ENCODE measurements around the gene DDX19B. TPM values are rescaled to one million over a fixed set of nuclear protein-coding genes. Genes with fewer than 3 reads are reported as not detected.

The DDX19B gene
- total and polyA plus RNA-seq, 9 of the 15 experiments (the other 6 are each of a cell fraction or from before 2014, with no cell fraction given): 7.0 to 32.9 (median 19.3) TPM

DNA sequence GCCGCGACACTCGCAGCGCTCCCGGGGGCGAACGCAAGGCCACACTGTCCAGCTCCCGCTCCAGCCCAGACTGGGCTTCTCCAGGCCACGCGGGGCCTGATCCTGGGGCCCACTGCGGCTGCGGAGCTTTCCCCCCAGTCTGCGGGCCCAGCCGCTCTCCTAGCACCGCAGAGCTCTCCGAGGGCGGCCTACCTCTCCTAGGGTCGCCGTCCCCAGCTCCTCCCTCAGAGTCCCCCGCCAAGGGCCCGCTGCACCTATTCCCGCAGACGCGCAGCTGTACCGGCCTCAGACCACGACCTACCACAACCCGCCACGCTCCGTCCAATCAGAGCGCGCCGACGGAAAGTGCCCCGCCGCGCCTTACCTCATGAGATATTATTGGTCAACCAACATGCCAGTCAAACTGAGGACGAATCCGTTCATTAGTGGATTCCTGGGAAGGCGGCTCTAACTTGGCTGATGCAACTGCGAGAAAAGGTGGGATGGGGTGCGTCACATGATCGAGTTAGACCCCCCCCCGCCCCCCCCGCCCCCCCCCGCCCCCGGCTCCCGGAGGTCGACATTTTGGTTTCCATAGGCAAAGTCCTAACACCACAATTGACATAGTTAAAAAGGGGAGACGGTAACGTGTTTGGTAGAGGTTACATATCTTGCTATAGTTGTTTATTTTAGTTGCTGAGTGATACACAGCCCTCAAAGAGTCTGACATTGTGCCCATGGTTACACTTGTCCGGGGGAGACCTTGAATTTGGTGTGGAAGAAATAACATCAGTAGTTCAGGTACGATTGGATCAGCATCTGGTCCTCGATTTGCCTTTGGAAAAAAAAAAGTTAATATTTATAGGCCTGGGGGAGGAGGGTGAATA, 9.5 kb upstream of the DDX19B start, which contains the start of gene AARS1 (continued):
- TF ChIP-seq, protein P1, sequence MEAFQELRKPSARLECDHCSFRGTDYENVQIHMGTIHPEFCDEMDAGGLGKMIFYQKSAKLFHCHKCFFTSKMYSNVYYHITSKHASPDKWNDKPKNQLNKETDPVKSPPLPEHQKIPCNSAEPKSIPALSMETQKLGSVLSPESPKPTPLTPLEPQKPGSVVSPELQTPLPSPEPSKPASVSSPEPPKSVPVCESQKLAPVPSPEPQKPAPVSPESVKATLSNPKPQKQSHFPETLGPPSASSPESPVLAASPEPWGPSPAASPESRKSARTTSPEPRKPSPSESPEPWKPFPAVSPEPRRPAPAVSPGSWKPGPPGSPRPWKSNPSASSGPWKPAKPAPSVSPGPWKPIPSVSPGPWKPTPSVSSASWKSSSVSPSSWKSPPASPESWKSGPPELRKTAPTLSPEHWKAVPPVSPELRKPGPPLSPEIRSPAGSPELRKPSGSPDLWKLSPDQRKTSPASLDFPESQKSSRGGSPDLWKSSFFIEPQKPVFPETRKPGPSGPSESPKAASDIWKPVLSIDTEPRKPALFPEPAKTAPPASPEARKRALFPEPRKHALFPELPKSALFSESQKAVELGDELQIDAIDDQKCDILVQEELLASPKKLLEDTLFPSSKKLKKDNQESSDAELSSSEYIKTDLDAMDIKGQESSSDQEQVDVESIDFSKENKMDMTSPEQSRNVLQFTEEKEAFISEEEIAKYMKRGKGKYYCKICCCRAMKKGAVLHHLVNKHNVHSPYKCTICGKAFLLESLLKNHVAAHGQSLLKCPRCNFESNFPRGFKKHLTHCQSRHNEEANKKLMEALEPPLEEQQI (IDR thresholded peaks at IDR 0.05): no peak
- TF ChIP-seq EGR1 (conservative IDR thresholded peaks at IDR 0.05) (peak; percentile 34), TBP (optimal IDR thresholded peaks at IDR 0.05; ENCODE audit: low read depth, low read length) (peak; percentile 96), NCOA2 (IDR thresholded peaks at IDR 0.05; ENCODE audit: partially characterized antibody in 2 of 2) (no peak), MCM3 (IDR thresholded peaks at IDR 0.05) (no peak), CBFA2T2 (conservative IDR thresholded peaks at IDR 0.05) (no peak), ZNF24 (IDR thresholded peaks at IDR 0.05) (peak; percentile 63), DPF2 (IDR thresholded peaks at IDR 0.05) (peak; percentile 13; the same call in 1 of the 2 replicates), ZNF174 (CRISPR knock-in tag; IDR thresholded peaks at IDR 0.05) (no peak), ZEB2 (IDR thresholded peaks at IDR 0.05) (no peak), KAT7 (CRISPR knock-in tag; IDR thresholded peaks at IDR 0.05; ENCODE audit: borderline replicate concordance) (peak; percentile 77; the same call in 1 of the 2 replicates), ZFP30 (CRISPR knock-in tag; IDR thresholded peaks at IDR 0.05; ENCODE audit: borderline replicate concordance) (no peak), NBN (IDR thresholded peaks at IDR 0.05; ENCODE audit: low read depth) (no peak), EHMT2 (IDR thresholded peaks at IDR 0.05) (no peak)
- TF ChIP-seq, protein P2, sequence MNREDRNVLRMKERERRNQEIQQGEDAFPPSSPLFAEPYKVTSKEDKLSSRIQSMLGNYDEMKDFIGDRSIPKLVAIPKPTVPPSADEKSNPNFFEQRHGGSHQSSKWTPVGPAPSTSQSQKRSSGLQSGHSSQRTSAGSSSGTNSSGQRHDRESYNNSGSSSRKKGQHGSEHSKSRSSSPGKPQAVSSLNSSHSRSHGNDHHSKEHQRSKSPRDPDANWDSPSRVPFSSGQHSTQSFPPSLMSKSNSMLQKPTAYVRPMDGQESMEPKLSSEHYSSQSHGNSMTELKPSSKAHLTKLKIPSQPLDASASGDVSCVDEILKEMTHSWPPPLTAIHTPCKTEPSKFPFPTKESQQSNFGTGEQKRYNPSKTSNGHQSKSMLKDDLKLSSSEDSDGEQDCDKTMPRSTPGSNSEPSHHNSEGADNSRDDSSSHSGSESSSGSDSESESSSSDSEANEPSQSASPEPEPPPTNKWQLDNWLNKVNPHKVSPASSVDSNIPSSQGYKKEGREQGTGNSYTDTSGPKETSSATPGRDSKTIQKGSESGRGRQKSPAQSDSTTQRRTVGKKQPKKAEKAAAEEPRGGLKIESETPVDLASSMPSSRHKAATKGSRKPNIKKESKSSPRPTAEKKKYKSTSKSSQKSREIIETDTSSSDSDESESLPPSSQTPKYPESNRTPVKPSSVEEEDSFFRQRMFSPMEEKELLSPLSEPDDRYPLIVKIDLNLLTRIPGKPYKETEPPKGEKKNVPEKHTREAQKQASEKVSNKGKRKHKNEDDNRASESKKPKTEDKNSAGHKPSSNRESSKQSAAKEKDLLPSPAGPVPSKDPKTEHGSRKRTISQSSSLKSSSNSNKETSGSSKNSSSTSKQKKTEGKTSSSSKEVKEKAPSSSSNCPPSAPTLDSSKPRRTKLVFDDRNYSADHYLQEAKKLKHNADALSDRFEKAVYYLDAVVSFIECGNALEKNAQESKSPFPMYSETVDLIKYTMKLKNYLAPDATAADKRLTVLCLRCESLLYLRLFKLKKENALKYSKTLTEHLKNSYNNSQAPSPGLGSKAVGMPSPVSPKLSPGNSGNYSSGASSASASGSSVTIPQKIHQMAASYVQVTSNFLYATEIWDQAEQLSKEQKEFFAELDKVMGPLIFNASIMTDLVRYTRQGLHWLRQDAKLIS (CRISPR knock-in tag; IDR thresholded peaks at IDR 0.05): peak; percentile 99
- TF ChIP-seq, protein P3, sequence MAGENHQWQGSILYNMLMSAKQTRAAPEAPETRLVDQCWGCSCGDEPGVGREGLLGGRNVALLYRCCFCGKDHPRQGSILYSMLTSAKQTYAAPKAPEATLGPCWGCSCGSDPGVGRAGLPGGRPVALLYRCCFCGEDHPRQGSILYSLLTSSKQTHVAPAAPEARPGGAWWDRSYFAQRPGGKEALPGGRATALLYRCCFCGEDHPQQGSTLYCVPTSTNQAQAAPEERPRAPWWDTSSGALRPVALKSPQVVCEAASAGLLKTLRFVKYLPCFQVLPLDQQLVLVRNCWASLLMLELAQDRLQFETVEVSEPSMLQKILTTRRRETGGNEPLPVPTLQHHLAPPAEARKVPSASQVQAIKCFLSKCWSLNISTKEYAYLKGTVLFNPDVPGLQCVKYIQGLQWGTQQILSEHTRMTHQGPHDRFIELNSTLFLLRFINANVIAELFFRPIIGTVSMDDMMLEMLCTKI (IDR thresholded peaks at IDR 0.05; ENCODE audit: partially characterized antibody): no peak
- TF ChIP-seq, protein P4, sequence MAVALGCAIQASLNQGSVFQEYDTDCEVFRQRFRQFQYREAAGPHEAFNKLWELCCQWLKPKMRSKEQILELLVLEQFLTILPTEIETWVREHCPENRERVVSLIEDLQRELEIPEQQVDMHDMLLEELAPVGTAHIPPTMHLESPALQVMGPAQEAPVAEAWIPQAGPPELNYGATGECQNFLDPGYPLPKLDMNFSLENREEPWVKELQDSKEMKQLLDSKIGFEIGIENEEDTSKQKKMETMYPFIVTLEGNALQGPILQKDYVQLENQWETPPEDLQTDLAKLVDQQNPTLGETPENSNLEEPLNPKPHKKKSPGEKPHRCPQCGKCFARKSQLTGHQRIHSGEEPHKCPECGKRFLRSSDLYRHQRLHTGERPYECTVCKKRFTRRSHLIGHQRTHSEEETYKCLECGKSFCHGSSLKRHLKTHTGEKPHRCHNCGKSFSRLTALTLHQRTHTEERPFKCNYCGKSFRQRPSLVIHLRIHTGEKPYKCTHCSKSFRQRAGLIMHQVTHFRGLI (CRISPR knock-in tag; IDR thresholded peaks at IDR 0.05): no peak

All from K562 (cell line).